Stimulated activated CD4-positive, alpha-beta T cell treated with anti-CD3 and anti-CD28 coated beads, Interleukin-1b, Interleukin-23, amount 100 ng/mL, for 4 hours (primary cell): ENCODE data around the gene SOCS1.

Source experiments
- DNase-seq, 2 donors: peaks; one replicate each; pipeline ENCODE4 v3.0.0-alpha.2; 2020; ENCODE audit warnings: low read depth in 2 of 2

SOCS1 gene

DNA sequence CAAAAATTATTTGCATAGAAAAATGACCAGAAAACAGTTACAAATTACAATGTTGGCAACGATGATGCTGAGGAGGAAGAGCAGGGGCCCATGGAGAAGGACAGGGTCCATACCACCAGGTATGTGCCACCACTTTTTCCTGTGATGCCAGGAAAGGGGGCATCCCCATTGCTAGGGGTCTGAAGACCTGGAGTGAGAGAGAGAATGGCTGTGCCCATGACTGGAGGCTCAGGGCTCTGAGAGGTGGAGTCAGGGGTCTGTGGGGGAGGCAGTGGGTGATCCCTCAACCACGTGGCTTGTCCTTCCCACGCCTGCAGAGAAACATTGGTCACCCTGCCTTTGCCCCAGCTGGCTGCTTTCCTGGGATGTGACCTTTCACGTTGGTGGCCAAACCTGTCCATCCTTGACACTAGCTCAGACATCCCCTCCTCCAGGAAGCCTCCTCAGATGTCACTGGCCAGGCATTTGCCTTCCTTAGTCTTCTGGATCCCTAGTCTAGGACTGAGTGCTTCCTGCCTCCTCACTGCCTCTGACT, 51.4 kb downstream of the SOCS1 start:
- DNase-seq = no peak
